HG03045 (cell line): ENCODE data around the gene IFNGR2.
"Not testable (repeated sequence)": the region's sequence is repeated elsewhere in the genome, so short reads cannot be mapped to it uniquely, and the experiment has no call there.

Experiments used
- ATAC-seq: cut with Tn5 transposase; IDR thresholded peaks from one replicate; pipeline ENCODE4 v1.9.1; 2021; ENCODE audit warnings: mild to moderate bottlenecking, moderate library complexity; ENCODE audit not compliant: unreplicated experiment

Gene IFNGR2

DNA sequence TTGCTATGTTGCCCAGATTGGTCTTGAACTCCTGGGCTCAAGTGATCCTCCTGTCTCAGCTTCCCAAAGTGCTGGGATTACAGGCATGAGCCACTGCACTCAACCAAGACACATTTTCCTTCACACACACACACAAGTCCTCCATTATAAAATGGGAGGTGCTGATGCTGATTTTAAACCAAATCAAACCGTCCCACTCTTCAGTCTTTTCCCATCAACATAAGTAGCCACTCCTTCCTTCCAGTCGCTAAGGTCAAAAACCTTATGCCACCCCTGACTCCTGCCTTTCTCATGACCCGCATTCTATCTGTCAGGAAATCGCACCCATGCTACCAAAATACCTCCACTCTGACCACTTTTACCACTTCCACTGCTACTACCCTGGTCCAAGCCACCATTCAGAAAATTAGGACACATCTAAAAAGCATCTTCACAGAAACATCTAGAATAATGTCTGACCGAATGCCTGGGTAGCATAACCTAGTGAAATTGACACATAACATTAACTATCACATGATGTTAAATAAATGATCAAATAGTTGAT, 28.0 kb upstream of the IFNGR2 start:
- ATAC-seq = no peak

DNA sequence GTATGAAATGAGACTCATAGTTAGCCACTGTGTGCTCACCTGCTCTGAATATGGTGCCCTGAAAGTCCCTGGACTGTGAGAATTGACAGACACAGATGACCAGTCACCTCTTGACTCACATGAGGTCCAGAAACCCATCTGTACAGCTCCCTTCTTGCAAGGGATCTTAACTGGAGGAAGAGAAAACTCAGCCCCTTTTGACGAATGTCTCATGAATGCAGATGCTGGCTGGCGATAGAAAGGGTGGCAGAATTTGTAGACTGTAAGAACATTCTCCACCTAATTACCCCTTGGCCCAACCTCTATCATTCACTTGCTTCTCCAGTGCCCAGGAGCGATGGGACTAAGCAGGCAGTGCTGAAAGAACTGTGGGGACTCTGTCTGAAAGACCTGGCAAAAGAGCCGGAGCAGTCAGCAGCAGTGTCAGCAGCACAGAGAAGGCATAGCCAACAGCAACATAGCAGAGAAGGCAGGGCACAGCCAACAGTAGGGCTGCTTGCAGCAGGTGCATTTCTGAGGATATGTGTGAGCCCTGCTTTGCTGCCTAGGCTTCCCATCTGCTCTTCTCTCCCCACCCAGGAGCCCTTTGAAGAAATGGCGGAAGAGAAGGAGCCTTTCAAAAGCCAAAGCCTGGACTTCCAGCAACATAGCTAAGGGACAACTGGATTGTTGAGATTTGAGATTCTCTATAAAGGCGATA, 25.8 kb upstream of the IFNGR2 start:
- ATAC-seq = no peak

DNA sequence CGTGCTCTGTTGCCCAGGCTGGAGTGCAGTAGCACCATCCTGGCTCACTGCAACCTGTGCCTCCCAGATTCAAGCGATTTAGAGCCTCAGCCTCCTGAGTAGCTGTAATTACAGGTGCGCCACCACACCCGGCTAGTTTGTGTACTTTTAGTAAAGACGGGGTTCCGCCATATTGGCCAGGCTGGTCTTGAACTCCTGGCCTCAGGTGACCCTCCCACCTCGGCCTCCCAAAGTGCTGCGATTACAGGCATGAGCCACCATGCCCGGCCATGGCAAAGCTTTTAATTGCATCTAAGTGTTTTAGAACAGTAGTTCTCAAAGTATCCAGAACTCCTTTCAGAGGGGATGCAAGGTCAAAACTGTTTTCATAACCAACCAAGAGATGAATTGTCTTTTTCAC, 25.1 kb upstream of the IFNGR2 start:
- no peak for ATAC-seq

DNA sequence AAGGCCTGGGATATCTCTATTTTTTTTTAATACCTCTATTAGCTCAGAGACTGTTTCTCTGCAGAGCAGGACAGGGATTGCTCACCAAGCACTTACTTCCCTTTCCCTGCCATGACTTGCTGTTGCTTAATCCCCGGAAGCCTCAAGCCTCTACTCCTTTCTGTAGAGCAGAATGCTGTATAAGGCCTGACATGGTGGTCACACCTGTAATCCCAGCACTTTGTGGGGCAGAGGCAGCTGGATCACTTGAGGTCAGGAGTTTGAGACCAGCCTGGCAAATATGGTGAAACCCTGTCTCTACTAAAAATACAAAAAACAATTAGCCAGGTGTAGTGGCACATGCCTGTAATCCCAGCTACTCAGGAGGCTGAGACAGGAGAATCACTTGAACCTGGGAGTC, 23.3 kb upstream of the IFNGR2 start:
- not testable (repeated sequence) for ATAC-seq

DNA sequence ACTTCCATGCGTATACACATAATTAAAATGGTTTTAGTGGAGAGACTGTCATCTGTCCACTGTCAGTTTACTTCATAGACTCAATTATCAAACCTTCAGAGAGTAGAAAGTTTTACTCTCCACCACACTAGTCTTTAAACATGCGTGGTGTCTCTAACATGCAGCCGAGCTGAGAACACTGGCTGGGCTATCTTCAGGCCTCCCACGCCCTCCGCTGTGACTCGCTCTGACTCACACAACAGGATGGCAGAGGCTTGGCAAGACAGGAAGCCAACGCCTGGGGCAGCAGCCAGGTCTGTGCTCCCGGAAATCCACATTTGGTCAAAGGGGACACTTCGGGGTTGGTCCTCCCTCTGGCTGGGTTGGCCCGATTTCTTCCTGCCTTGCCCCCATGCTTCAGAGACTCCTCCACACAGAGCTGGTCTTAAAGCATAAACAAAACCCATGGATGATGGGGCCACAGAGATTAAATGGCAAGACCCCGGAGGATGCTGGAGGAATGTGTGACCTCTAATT, 22.7 kb upstream of the IFNGR2 start:
- ATAC-seq = peak; percentile 60

- not testable (repeated sequence) for ATAC-seq
Observed at GRCh38 chr21:33381381-33381780, 21.8 kb upstream of the IFNGR2 start.

- ATAC-seq = peak; percentile 80
Observed at GRCh38 chr21:33383056-33383888, 19.9 kb upstream of the IFNGR2 start.

DNA sequence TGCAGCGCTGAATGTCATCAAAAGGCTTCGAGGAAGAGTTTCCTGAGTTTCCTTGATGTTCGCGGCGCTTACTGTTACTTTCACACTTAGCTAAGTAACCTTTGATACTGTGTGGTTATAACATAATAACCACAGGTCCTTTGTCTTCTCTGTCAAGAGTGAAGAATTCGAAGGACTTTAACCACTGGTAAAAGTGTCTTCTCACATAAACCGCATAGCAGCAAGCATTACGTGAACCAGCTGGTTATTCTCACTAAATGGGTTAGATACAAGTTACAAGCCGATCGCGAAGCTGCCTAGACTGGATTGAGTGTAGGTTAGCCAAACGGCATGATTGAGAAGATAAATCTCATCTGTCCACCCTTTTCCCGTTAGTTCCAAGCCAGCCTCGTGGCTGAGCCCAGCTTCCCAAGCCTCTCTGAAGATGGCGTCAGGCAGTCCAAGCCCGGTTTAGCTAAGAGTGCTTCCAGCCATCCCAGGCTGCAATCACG, 18.3 kb upstream of the IFNGR2 start:
- no peak for ATAC-seq

- ATAC-seq = no peak
Observed at GRCh38 chr21:33386222-33386784, 16.9 kb upstream of the IFNGR2 start.

DNA sequence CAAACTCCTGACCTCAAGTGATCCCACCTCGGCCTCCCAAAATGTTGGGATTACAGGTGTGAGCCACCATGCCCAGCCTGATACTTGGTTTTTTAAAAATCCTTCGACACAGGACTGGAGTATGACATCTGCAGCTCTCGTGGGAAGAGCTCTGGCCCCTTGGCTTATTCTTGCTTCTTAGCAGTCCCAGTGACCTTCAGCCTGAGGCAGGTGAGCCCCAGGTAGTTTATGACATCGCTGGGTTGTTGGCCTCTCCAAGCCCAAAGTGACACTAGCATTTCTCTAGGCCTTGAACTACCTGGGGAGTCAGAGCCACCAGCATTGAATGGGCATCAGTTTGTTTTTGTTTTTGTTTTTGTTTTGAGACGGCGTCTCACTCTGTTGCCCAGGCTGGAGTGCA, 15.9 kb upstream of the IFNGR2 start:
- no peak for ATAC-seq

DNA sequence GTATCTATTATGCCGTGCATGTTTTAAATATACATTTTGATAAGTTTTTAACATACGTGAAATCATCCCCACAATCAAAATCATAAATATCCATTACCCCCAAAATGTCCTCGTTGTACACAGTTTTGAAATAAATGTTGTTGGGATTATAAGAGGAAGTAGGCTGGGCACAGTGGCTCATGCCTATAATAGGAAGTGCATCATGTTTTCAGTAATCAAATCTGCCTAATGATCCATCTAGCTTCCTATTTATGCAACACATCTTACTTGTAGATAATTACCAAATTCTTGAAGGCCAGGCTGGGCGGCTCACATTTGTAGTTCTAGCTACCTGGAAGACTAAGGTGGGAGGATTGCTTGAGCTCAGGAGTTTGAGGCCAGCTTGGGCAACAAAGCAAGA, 15.0 kb upstream of the IFNGR2 start:
- no peak for ATAC-seq

DNA sequence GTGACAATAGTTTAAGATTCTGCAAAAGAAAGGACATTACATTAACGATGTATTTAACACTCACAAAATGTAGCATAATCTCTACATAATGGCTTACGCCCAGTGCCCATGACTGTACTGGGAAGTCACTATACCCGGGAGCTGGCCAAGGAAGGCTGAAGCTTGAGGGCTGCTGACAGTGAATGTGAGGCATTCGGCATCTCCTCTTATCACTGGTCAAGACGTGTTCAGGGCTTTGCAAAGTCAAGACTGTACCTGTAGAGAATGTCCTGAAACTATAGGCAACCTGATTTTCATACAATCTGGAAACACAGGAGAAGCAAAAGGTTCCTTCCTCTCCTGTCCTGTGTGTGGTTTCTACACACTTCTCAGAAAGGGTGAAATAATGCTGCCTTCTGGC, 12.7 kb upstream of the IFNGR2 start:
- ATAC-seq = no peak

DNA sequence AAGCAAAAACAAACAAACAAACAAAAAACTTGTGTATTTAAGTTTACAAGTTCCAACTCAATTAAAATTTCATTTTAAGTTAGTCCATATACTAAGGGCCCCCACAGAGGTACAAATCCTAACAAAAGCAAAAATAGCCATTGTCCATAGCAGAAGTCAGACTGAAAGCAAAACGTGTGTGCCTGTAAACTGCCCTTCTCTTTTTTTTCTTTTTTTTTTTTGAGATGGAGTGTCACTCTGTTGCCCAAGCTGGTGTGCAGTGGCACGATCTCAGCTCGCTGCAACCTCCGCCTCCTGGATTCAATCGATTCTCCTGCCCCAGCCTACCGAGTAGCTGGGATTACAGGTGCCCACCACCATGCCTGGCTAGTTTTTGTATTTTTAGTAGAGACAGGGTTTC, 11.6 kb upstream of the IFNGR2 start:
- no peak for ATAC-seq

DNA sequence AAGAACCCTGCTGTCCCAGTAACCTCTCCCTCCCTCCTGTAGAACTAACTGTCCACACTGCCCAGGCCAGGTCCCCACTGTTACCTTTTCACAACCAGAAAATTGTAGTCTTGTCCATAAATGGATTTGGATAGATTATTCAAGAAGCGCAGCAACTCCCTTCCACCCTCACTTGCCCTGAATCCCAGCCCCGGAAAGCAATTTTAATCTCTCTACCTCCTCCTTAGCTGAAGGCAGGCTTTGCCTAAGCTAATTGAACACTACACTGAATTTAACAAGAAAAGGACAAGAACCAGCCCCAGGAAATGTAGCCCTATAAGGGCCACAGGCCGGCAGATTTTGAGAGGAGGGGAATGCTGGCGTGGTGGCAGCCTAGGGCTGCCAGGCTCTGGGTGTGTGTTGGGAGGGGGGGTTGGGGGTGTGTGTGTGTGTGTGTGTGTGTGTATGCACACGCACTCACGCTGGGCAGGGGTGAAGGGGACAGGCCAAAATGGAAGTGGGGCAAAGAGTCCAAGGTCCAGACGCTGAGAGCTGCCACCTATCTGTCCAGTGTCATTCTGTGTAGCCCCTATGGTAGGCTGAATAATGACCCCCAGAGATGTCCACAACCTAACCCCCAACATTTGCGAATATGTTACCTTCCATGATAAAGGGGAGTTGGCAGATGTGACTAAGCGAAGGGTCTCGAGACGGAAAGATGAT, 10.8 kb upstream of the IFNGR2 start:
- ATAC-seq = no peak

DNA sequence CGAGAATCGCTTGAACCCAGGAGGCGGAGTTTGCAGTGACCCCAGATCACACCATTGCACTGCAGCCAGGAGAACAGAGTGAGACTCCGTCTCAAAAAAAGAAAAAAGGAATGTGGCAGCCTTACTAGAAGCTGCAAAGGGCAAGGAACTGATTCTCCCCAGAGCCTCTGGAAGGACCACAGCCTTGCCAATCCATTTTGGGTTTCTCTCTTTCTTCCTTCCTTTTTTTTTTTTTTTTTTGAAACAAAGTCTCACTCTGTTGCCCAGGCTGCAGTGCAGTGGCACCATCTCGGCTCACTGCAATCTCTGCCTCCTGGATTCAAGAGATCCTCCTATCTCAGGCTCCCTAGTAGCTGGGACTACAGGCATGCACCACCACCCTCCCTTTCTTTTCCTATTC, 9.9 kb upstream of the IFNGR2 start:
- ATAC-seq = no peak

GRCh38 chr21:33394260-33394659, 9.0 kb upstream of the IFNGR2 start:
- no peak for ATAC-seq

DNA sequence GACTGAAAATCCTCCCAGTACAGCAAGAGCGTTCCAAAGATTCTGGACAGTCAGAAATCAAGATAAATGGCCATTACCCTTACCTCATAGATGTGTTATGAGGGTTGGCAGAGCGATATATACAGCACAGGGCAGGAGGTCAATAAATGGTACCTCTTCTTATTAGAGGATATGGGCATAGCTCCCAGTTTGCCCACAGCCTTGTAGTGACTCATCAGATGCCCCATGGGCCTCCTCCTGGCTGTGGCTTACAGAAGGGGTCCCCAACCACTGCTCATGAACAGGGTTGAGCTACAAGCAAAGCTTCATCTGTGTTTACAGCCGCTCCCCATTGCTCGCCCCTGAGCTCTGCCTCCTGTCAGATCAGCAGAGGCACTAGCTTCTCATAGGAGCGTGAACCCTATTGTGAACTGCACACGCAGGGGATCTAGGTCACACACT, 7.3 kb upstream of the IFNGR2 start:
- ATAC-seq = no peak

GRCh38 chr21:33396436-33396835, 6.8 kb upstream of the IFNGR2 start:
- ATAC-seq = no peak

DNA sequence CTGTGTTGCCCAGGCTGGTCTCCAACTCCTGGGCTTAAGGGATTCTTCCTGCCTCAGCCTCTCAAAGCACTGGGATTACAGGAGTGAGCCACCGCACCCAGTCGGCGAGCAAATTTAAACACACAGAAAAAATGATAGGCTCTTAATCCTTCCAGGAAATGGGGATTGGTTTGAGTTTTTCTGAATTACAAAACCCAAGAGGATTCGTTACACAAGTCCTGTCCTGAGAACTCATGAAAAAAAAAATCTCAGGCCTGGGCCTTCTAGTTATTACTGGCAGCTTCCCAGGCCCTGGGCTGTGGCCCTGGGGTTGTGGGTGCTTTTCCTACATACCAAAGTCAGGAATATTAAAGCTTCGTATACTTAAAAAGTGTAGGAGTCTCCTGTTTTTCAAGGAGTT, 6.3 kb upstream of the IFNGR2 start:
- ATAC-seq = no peak

- no peak for ATAC-seq
Observed at GRCh38 chr21:33397717-33398116, 5.5 kb upstream of the IFNGR2 start.

GRCh38 chr21:33398361-33398760, 4.9 kb upstream of the IFNGR2 start:
- ATAC-seq = no peak
